Parathyroid adenoma (tissue), 2 donors: Measurements from ENCODE around the gene ERLEC1.
"Not testable (repeated sequence)": the region's sequence is repeated elsewhere in the genome, so short reads cannot be mapped to it uniquely, and the experiment has no call there.

Experiments
- H2AFZ ChIP-seq: fragments of 300-600 bp; sonication (generic); one replicate; pipeline ENCODE4 v1.7.0; 2017; ENCODE audit warnings: antibody characterized with exemption, mild to moderate bottlenecking
- H3K27ac ChIP-seq: fragments of 300-600 bp; sonication (generic); one replicate; pipeline ENCODE4 v1.7.0; 2017
- H3K27me3 ChIP-seq: fragments of 300-600 bp; sonication (generic); one replicate; pipeline ENCODE4 v1.7.0; 2017; ENCODE audit warnings: low read length; ENCODE audit not compliant: control insufficient read depth, insufficient read depth
- H3K36me3 ChIP-seq: fragments of 300-600 bp; sonication (generic); one replicate; pipeline ENCODE4 v1.7.0; 2017; ENCODE audit warnings: low read length; ENCODE audit not compliant: control insufficient read depth, insufficient read depth
- H3K4me1 ChIP-seq: fragments of 300-600 bp; sonication (generic); one replicate; pipeline ENCODE4 v1.7.0; 2017; ENCODE audit warnings: control low read depth
- H3K4me2 ChIP-seq: fragments of 300-600 bp; sonication (generic); one replicate; pipeline ENCODE4 v1.7.0; 2017; ENCODE audit warnings: low read length
- H3K4me3 ChIP-seq: fragments of 300-600 bp; sonication (generic); one replicate; pipeline ENCODE4 v1.7.0; 2017; ENCODE audit warnings: low read depth, low read length
- H3K79me2 ChIP-seq: fragments of 300-600 bp; sonication (generic); one replicate; pipeline ENCODE4 v1.7.0; 2017; ENCODE audit warnings: control low read depth
- H3K9ac ChIP-seq: fragments of 300-600 bp; sonication (generic); one replicate; pipeline ENCODE4 v1.7.0; 2017; ENCODE audit warnings: mild to moderate bottlenecking
- H3K9me3 ChIP-seq: fragments of 300-600 bp; sonication (generic); one replicate; pipeline ENCODE4 v1.7.0; 2017; ENCODE audit warnings: low read length; ENCODE audit not compliant: control insufficient read depth
- TF ChIP-seq, protein P1 (sequence below): fragments of 300-600 bp; sonication (generic); IDR thresholded peaks from one replicate; pipeline ENCODE4 v1.7.0; 2017; ENCODE audit warnings: antibody characterized with exemption, mild to moderate bottlenecking
- donor health status: primary hyperparathyroidism.

Gene ERLEC1

DNA sequence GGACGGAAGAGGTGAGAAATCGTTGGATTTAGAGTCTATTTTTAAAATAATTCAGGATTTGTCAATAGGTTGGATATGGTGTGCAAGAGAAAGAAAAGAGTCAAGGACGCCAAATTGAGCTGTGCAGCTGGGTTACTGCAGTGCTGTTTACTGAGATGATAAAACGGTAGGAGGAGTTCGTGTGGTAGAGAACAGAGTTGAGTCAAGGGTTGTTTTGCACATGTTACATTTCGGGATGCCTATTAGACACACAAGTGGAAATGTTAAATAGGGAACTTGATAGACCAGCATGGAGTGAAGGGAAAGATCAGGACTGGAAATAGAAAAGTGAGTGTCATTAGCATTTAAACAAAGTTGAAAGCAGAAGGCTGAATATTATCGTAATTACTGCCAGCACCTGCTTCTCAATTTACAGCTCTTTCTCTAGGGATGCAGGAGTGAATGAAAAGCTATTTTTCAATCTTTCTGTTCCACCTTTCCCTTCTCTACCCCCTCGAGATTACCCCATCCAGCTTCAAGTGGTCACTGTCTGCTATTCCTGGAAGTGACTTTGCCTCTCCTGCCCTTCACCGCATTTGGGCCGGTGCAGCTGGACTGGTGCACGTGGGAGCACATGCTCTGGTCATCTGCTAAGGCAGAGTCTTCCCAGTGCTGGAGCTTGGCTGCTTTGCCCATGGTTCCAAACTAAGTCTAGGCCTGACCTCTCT lies 42.6 kb downstream of the ERLEC1 start:
- TF ChIP-seq, protein P1, sequence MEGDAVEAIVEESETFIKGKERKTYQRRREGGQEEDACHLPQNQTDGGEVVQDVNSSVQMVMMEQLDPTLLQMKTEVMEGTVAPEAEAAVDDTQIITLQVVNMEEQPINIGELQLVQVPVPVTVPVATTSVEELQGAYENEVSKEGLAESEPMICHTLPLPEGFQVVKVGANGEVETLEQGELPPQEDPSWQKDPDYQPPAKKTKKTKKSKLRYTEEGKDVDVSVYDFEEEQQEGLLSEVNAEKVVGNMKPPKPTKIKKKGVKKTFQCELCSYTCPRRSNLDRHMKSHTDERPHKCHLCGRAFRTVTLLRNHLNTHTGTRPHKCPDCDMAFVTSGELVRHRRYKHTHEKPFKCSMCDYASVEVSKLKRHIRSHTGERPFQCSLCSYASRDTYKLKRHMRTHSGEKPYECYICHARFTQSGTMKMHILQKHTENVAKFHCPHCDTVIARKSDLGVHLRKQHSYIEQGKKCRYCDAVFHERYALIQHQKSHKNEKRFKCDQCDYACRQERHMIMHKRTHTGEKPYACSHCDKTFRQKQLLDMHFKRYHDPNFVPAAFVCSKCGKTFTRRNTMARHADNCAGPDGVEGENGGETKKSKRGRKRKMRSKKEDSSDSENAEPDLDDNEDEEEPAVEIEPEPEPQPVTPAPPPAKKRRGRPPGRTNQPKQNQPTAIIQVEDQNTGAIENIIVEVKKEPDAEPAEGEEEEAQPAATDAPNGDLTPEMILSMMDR: no peak
- Histone ChIP-seq H3K79me2 (no peaks in the 10 kb centered on the region), H3K4me2 (no peak overlapping the region), H3K9ac (no peak overlapping the region), H3K9me3 (no peaks in the 10 kb centered on the region), H3K27ac (no peak overlapping the region), H3K4me1 (no peaks in the 10 kb centered on the region), H3K27me3 (no peaks in the 10 kb centered on the region), H3K36me3 (no peaks in the 10 kb centered on the region), H3K4me3 (no peak overlapping the region), H2AFZ (no peak overlapping the region)

DNA sequence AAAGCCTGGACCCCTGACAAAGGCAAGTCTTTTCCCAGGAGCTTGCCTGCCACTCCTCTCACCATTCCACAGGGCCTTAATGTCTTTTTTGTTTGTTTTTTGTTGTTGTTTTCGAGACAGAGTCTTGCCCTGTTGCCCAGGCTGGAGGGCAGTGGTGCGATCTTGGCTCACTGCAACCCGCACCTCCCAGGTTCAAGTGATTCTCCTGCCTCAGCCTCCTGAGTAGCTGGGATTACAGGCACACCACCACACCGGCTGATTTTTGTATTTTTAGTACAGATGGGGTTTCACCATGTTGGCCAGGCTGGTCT lies 43.1 kb downstream of the ERLEC1 start:
- H3K4me3 ChIP-seq, H3K4me2 ChIP-seq, H3K9ac ChIP-seq, H2AFZ ChIP-seq, H3K36me3 ChIP-seq, H3K27me3 ChIP-seq, H3K9me3 ChIP-seq, H3K4me1 ChIP-seq, H3K27ac ChIP-seq, H3K79me2 ChIP-seq: not testable (repeated sequence)

DNA sequence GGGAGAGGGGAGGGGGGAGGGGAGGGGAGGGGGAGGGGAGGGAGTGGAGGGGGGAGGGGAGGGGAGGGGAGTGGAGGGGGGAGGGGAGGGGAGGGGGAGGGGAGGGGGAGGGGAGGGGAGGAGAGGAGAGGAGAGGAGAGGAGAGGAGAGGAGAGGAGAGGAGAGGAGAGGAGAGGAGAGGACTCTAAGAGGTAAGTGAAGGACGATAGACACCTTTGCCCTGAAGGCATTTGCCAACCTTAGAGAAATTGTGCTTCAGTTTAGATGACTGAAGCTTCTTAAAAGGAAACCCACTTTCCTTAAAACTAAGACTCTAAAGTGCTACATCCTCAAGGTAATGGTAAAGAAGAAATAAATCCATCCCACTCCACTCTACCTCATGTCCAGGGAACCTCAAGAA lies 53.7 kb downstream of the ERLEC1 start:
- Histone ChIP-seq H3K36me3 (no peaks in the 10 kb centered on the region), H3K9me3 (no peaks in the 10 kb centered on the region), H3K27ac (no peak overlapping the region), H3K4me3 (no peak overlapping the region), H3K9ac (no peak overlapping the region), H3K4me1 (no peaks in the 10 kb centered on the region), H3K27me3 (no peaks in the 10 kb centered on the region), H3K79me2 (no peaks in the 10 kb centered on the region), H2AFZ (no peak overlapping the region), H3K4me2 (no peak overlapping the region)
- TF ChIP-seq, protein P1: no peak

DNA sequence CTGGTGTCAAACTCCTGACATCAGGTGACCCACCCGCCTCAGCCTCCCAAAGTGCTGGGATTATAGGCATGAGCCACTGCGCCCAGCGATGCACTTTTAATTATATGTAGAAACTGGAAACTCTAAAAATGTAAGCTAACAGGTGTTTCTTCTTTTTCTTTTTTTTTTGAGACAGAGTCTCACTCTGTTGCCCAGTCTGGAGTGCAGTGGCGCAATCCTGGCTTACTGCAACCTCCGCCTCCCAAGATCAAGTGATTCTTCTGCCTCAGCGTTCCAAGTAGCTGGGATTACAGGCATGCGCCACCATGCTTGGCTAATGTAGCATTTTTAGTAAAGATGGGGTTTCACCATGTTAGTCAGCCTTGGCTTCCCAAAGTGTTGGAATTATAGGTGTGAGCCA lies 54.8 kb downstream of the ERLEC1 start:
- H3K4me1 ChIP-seq, H3K4me3 ChIP-seq, H3K36me3 ChIP-seq, H3K27me3 ChIP-seq, H3K79me2 ChIP-seq, H3K4me2 ChIP-seq, H3K9me3 ChIP-seq, H2AFZ ChIP-seq, H3K27ac ChIP-seq, H3K9ac ChIP-seq: not testable (repeated sequence)

DNA sequence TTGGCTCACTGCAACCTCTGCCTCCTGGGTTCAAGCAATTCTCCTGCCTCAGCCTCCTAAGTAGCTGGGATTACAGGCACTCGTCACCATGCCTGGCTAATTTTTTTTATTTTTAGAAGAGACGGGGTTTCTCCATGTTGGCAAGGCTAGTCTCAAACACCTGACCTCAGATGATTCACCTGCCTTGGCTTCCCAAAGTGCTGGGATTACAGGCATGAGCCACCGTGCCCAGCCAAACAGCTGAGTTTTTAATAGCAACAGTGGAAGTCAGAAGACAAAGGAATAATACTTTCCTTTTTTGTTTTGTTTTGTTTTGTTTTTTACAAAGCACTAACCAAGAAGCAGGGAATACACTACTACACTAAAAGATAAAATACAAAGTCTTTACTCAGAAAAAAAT lies 56.0 kb downstream of the ERLEC1 start:
- Histone ChIP-seq H3K36me3 (no peaks in the 10 kb centered on the region), H3K79me2 (no peaks in the 10 kb centered on the region), H3K9ac (no peak overlapping the region), H3K4me2 (no peak overlapping the region), H3K4me3 (no peak overlapping the region), H3K27me3 (no peaks in the 10 kb centered on the region), H3K27ac (no peak overlapping the region), H3K4me1 (no peaks in the 10 kb centered on the region), H3K9me3 (no peaks in the 10 kb centered on the region), H2AFZ (no peak overlapping the region)
- TF ChIP-seq, protein P1: no peak

DNA sequence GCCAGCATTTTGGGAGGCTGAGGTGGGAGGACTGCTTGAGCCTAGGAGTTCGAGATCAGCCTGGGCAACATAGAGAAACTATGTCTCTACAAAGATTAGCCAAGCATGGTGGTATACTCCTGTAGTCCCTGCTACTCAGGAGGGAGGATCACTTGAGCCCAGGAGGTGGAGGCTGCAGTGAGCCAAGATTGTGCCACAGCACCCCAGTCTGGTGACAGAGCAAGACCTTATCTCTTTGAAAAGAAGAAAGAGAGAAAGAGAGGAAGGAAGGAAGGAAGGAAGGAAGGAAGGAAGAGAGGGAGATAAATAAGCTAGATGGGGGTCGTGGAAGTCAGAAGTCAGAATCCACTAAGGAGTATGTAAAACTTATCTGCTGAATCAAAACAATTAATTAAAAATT lies 56.8 kb downstream of the ERLEC1 start:
- TF ChIP-seq, protein P1: no peak
- Histone ChIP-seq H2AFZ (no peak overlapping the region), H3K9me3 (no peaks in the 10 kb centered on the region), H3K9ac (no peak overlapping the region), H3K4me1 (no peaks in the 10 kb centered on the region), H3K79me2 (no peaks in the 10 kb centered on the region), H3K27me3 (no peaks in the 10 kb centered on the region), H3K27ac (no peak overlapping the region), H3K4me3 (no peak overlapping the region), H3K36me3 (no peaks in the 10 kb centered on the region), H3K4me2 (no peak overlapping the region)
